ENCODE data around the gene EZH2. TPM values are rescaled to one million over a fixed set of nuclear protein-coding genes. Genes with fewer than 3 reads are reported as not detected.

The EZH2 gene
- total and polyA plus RNA-seq, 2 donors (not counting 1 experiment from before 2014, with no cell fraction given) = 7.1 to 10.1 TPM

- no peaks in the 10 kb centered on the region for H3K4me1 ChIP-seq (ENCODE audit: control insufficient read depth, extremely low read depth, insufficient read depth, low read length)
- peaks cover 12% of the 10 kb centered on the region for H3K36me3 ChIP-seq (ENCODE audit: control insufficient read depth, insufficient read depth, low read length)
- no peaks in the 10 kb centered on the region for H3K79me2 ChIP-seq (ENCODE audit: control insufficient read depth, insufficient read depth, low read length)
- no peak for DNase-seq (ENCODE audit: low read depth in 2 of 2)
- H3K9ac ChIP-seq (ENCODE audit: insufficient read depth, low read length) = no peak overlapping the region
- no peak for TF ChIP-seq EZH2 (IDR thresholded peaks at IDR 0.05; ENCODE audit: low read length, missing control alignments)
- H3K4me2 ChIP-seq (ENCODE audit: extremely low read depth, insufficient read depth, low read length) = no peak overlapping the region
- no peaks in the 10 kb centered on the region for H3K9me3 ChIP-seq (ENCODE audit: control insufficient read depth, insufficient read depth, low read depth, low read length)
- H4K20me1 ChIP-seq (ENCODE audit: control insufficient read depth, extremely low read depth, insufficient read depth, low read length) = no peaks in the 10 kb centered on the region
- H2AFZ ChIP-seq (ENCODE audit: low read length) = no peak overlapping the region
- H3K27ac ChIP-seq (ENCODE audit: insufficient read depth, low read length) = no peak overlapping the region
- no peak overlapping the region for H3K4me3 ChIP-seq (replicated peaks in 1 of 4; ENCODE audit: control extremely low read depth in 1 of 4, insufficient read depth in 1 of 4, low read depth in 3 of 4, low read length in 4 of 4)
- no peaks in the 10 kb centered on the region for H3K27me3 ChIP-seq (ENCODE audit: control insufficient read depth, insufficient read depth, low read length)
These were observed 82.0 kb downstream of the EZH2 start for GRCh38 chr7:148802101-148802493.

- no peak overlapping the region for H3K4me2 ChIP-seq (ENCODE audit: extremely low read depth, insufficient read depth, low read length)
- peaks cover 17% of the 10 kb centered on the region for H3K36me3 ChIP-seq (ENCODE audit: control insufficient read depth, insufficient read depth, low read length)
- no peaks in the 10 kb centered on the region for H3K27me3 ChIP-seq (ENCODE audit: control insufficient read depth, insufficient read depth, low read length)
- TF ChIP-seq EZH2 (IDR thresholded peaks at IDR 0.05; ENCODE audit: low read length, missing control alignments) = no peak
- TF ChIP-seq CTCF (conservative IDR thresholded peaks at IDR 0.05 in 1 of 2, IDR thresholded peaks at IDR 0.05 in 1 of 2; ENCODE audit: low read depth in 1 of 2, low read length in 2 of 2) = no peak
- no peaks in the 10 kb centered on the region for H3K79me2 ChIP-seq (ENCODE audit: control insufficient read depth, insufficient read depth, low read length)
- no peaks in the 10 kb centered on the region for H3K9me3 ChIP-seq (ENCODE audit: control insufficient read depth, insufficient read depth, low read depth, low read length)
- DNase-seq (ENCODE audit: low read depth in 2 of 2) = no peak
- no peaks in the 10 kb centered on the region for H3K4me1 ChIP-seq (ENCODE audit: control insufficient read depth, extremely low read depth, insufficient read depth, low read length)
- H3K27ac ChIP-seq (ENCODE audit: insufficient read depth, low read length) = no peak overlapping the region
- no peak overlapping the region for H3K4me3 ChIP-seq (replicated peaks in 1 of 4; ENCODE audit: control extremely low read depth in 1 of 4, insufficient read depth in 1 of 4, low read depth in 3 of 4, low read length in 4 of 4)
- H2AFZ ChIP-seq (ENCODE audit: low read length) = no peak overlapping the region
- H4K20me1 ChIP-seq (ENCODE audit: control insufficient read depth, extremely low read depth, insufficient read depth, low read length) = no peaks in the 10 kb centered on the region
- no peak overlapping the region for H3K9ac ChIP-seq (ENCODE audit: insufficient read depth, low read length)
These were observed 83.4 kb downstream of the EZH2 start for GRCh38 chr7:148800677-148801076.

- Histone ChIP-seq H3K4me3 (replicated peaks in 1 of 4; ENCODE audit: control extremely low read depth in 1 of 4, insufficient read depth in 1 of 4, low read depth in 3 of 4, low read length in 4 of 4) (no peak overlapping the region), H2AFZ (ENCODE audit: low read length) (no peak overlapping the region), H3K27me3 (ENCODE audit: control insufficient read depth, insufficient read depth, low read length) (no peaks in the 10 kb centered on the region), H3K4me2 (ENCODE audit: extremely low read depth, insufficient read depth, low read length) (no peak overlapping the region), H3K27ac (ENCODE audit: insufficient read depth, low read length) (no peak overlapping the region), H4K20me1 (ENCODE audit: control insufficient read depth, extremely low read depth, insufficient read depth, low read length) (no peaks in the 10 kb centered on the region), H3K9ac (ENCODE audit: insufficient read depth, low read length) (no peak overlapping the region), H3K4me1 (ENCODE audit: control insufficient read depth, extremely low read depth, insufficient read depth, low read length) (no peaks in the 10 kb centered on the region), H3K9me3 (ENCODE audit: control insufficient read depth, insufficient read depth, low read depth, low read length) (no peaks in the 10 kb centered on the region), H3K79me2 (ENCODE audit: control insufficient read depth, insufficient read depth, low read length) (no peaks in the 10 kb centered on the region), H3K36me3 (ENCODE audit: control insufficient read depth, insufficient read depth, low read length) (peaks cover 17% of the 10 kb centered on the region)
- TF ChIP-seq EZH2 (IDR thresholded peaks at IDR 0.05; ENCODE audit: low read length, missing control alignments) (no peak), CTCF (conservative IDR thresholded peaks at IDR 0.05 in 1 of 2, IDR thresholded peaks at IDR 0.05 in 1 of 2; ENCODE audit: low read depth in 1 of 2, low read length in 2 of 2) (no peak)
- DNase-seq (ENCODE audit: low read depth in 2 of 2) = no peak
These were observed 84.1 kb downstream of the EZH2 start for GRCh38 chr7:148799893-148800555.
